Kidney (tissue), 14 donors: ENCODE data around the gene RERE. TPM values are rescaled to one million over a fixed set of nuclear protein-coding genes. Genes with fewer than 3 reads are reported as not detected.

ENCODE experiments used
- DNase-seq, 5 donors: peaks; one replicate each; pipeline ENCODE4 v3.0.0-alpha.2; 2013 to 2020
- FAIRE-seq: peaks from 2 replicates; lab custom pipeline; 2012; peaks lifted over from hg19 to GRCh38; lab: Jason Lieb, UNC
- H3K27ac ChIP-seq, 2 donors: one replicate each; pipeline ENCODE4 v1.7.0; 2013; ENCODE audit warnings: low read depth in 2 of 2, low read length in 2 of 2, inconsistent platforms in 1 of 2
- H3K27me3 ChIP-seq: one replicate; pipeline ENCODE4 v1.7.1; 2013; ENCODE audit warnings: low read length, inconsistent platforms; ENCODE audit not compliant: control insufficient read depth, insufficient read depth
- H3K36me3 ChIP-seq, 3 donors: one replicate each; pipeline versions ENCODE4 v1.7.0 to v1.7.1; 2013; ENCODE audit warnings: low read length in 3 of 3, control low read depth in 1 of 3, inconsistent platforms in 1 of 3; ENCODE audit not compliant: insufficient read depth in 3 of 3, control insufficient read depth in 2 of 3
- H3K4me1 ChIP-seq, 3 donors: one replicate each; pipeline versions ENCODE4 v1.7.0 to v1.7.1; 2013; ENCODE audit warnings: low read length in 3 of 3, inconsistent platforms in 1 of 3, low read depth in 1 of 3; ENCODE audit not compliant: control insufficient read depth in 2 of 3, insufficient read depth in 2 of 3
- H3K4me3 ChIP-seq, 3 donors: one replicate each; pipeline versions ENCODE4 v1.7.0 to v1.8.1; 2013; ENCODE audit warnings: low read length in 3 of 3, control low read depth in 1 of 3, inconsistent platforms in 1 of 3
- H3K9ac ChIP-seq, 3 donors: one replicate each; pipeline versions ENCODE4 v1.7.0 to v1.7.1; 2013; ENCODE audit warnings: low read length in 3 of 3, control low read depth in 1 of 3, inconsistent platforms in 1 of 3
- H3K9me3 ChIP-seq, 3 donors: one replicate each; pipeline versions ENCODE4 v1.7.0 to v1.7.1; 2013; ENCODE audit warnings: low read length in 3 of 3, control low read depth in 1 of 3, inconsistent platforms in 1 of 3; ENCODE audit not compliant: control insufficient read depth in 2 of 3, insufficient read depth in 1 of 3
- CTCF ChIP-seq: IDR thresholded peaks from 3 replicates; pipeline ENCODE4 v1.5.1; 2012; ENCODE audit warnings: mild to moderate bottlenecking, moderate library complexity, borderline replicate concordance; ENCODE audit not compliant: insufficient read depth; ENCODE audit errors: extremely low read depth
- intact Hi-C: fragments of 100-400 bp; cut with DNase I; formaldehyde crosslinking; loops from one replicate; pipeline ENCODE4 v1.11.1; 2022
- polyA plus RNA-seq: library from polyadenylated mRNA; stranded (reverse); fragments of 350-450 nt; fragmentation: Illumina TruSeq; extraction: RNeasy Lipid Tissue Mini Kit (QIAGEN cat#74804); gene quantifications from one replicate; pipeline ENCODE4 v1.2.3, GENCODE V29; 2014; ENCODE audit warnings: low read depth, low replicate concordance; ENCODE audit not compliant: insufficient read depth
- total RNA-seq: library from RNA; stranded (reverse); fragmentation: NEBNext Ultra II Directional; extraction: Animal tissue kit (Norgen Biotek cat#: 25700); gene quantifications from one replicate; pipeline ENCODE4 v1.2.1, GENCODE V29; 2021
- donor health status: control.
- donor health status: control.
- donor health status: control.
- donor health status: control.
- donor health status: control.
- donor health status: DM: yes; HTN: yes; CAD: no.
- donor health status: Normal renal cell carcinoma (clear cell type).

The RERE gene
- total and polyA plus RNA-seq, 2 donors from 2014 or later, result 37.2 to 176 TPM

- no peak for TF ChIP-seq CTCF
- no peaks in the 10 kb centered on the region for H3K9me3 ChIP-seq
- no peak for FAIRE-seq
Measured at GRCh38 chr1:8800416-8800815, 17.0 kb downstream of the RERE start.

GRCh38 chr1:8797216-8797615 is 20.2 kb downstream of the RERE start:
- TF ChIP-seq CTCF, result no peak
- DNase-seq, result no peak
- Histone ChIP-seq H3K9ac (no peak overlapping the region), H3K4me3 (no peak overlapping the region), H3K27me3 (no peaks in the 10 kb centered on the region), H3K9me3 (no peaks in the 10 kb centered on the region), H3K36me3 (no peaks in the 10 kb centered on the region), H3K27ac (no peak overlapping the region), H3K4me1 (no peaks in the 10 kb centered on the region)
- no peak for FAIRE-seq
- intact Hi-C loops, result no loop called here

More at GRCh38 chr1:8800416-8800815, 17.0 kb downstream of the RERE start:
- Histone ChIP-seq H3K4me3 (no peak overlapping the region), H3K9ac (no peak overlapping the region), H3K36me3 (peaks cover 0 to 2% (median 0%) of the 10 kb centered on the region in 3 donors), H3K4me1 (no peaks in the 10 kb centered on the region), H3K27me3 (no peaks in the 10 kb centered on the region), H3K27ac (no peak overlapping the region)
- intact Hi-C loops, result no loop called here
- no peak for DNase-seq

- no peak for DNase-seq
- no peaks in the 10 kb centered on the region for H3K27me3 ChIP-seq
- TF ChIP-seq CTCF, result no peak
- no peak overlapping the region for H3K9ac ChIP-seq
- no peak for FAIRE-seq
- intact Hi-C loops, result no loop called here
- H3K27ac ChIP-seq, result no peak overlapping the region
- H3K4me3 ChIP-seq, result no peak overlapping the region
- no peaks in the 10 kb centered on the region for H3K9me3 ChIP-seq
- H3K4me1 ChIP-seq, result no peaks in the 10 kb centered on the region
- no peaks in the 10 kb centered on the region for H3K36me3 ChIP-seq
Measured at GRCh38 chr1:8796812-8797211, 20.6 kb downstream of the RERE start.

GRCh38 chr1:8794605-8795004 is 22.8 kb downstream of the RERE start:
- Histone ChIP-seq H3K9me3 (no peaks in the 10 kb centered on the region), H3K27ac (no peak overlapping the region), H3K4me3 (no peak overlapping the region), H3K9ac (no peak overlapping the region), H3K27me3 (no peaks in the 10 kb centered on the region), H3K4me1 (peaks cover 0 to 3% (median 1%) of the 10 kb centered on the region in 3 donors), H3K36me3 (no peaks in the 10 kb centered on the region)
- TF ChIP-seq CTCF, result peak; percentile 4
- DNase-seq (no peak), FAIRE-seq (no peak)
- intact Hi-C loops, result no loop called here
